NCI-H526 (cell line): Measurements from ENCODE around the gene DEDD2.
A peak's percentile ranks its signal among the peaks of the same experiment; 100 is the strongest.

Source experiments
- DNase-seq, 2 experiments: peaks; one replicate each; lab custom pipeline; 2025; lab: John Stamatoyannopoulos, UW

The DEDD2 gene

DNA sequence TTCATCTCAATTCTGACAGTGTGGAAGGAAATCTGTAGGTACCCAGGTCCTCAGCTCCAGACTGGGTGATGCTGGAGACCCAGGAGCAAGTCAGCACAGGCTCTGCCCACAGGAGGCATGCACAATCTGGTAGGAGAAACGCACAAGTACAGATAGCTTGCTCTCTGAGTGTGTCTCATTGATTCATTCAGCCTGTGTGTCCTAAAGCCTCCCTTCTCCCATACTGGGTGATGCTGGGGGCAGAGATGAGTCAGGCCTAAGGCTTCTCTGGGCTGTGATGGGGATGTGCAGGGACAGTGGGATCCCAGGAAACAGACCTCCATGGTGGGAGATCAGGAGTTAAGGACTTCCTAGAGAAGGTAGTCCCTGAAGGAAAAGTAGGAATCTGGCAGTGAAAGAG, 9.4 kb upstream of the DEDD2 start:
- no peak for DNase-seq

DNA sequence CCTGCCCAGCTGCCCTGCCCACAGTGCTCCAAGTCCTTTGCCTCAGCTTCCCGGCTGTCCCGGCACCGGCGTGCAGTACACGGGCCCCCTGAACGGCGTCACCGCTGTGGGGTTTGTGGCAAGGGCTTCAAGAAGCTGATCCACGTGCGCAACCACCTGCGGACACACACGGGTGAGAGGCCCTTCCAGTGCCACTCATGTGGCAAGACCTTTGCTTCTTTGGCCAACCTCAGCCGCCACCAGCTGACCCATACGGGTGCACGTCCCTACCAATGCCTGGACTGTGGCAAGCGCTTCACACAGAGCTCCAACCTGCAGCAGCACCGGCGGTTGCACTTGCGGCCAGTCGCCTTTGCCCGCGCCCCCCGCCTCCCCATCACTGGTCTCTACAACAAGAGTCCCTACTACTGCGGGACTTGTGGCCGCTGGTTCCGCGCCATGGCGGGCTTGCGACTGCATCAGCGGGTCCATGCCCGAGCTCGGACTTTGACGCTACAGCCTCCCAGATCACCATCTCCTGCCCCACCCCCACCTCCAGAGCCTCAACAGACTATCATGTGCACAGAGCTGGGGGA, 8.3 kb upstream of the DEDD2 start:
- DNase-seq: no peak

DNA sequence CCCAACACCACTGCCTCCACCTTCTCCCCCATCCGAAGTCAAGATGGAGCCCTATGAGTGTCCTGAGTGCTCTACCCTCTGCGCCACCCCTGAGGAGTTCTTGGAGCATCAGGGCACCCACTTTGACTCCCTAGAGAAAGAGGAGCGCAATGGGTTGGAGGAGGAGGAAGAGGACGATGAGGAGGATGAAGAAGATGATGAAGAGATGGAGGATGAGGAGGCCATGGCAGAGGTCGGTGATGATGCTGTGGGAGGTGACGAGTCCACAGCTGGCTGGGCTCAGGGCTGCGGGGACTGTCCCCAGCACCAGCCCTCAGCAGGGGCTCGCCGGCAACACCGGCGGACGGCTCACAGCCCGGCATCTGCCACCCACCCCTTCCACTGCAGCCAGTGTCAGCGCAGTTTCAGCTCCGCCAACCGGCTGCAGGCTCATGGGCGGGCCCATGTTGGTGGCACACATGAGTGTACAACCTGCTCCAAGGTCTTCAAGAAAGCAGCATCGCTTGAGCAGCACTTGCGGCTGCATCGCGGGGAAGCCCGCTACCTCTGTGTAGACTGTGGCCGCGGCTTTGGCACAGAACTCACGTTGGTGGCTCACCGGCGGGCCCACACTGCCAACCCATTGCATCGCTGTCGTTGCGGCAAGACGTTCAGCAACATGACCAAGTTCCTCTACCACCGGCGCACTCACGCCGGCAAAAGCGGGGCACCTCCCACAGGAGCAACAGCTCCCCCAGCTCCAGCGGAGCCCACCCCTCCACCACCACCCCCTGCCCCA, 7.7 kb upstream of the DEDD2 start:
- no peak for DNase-seq

DNA sequence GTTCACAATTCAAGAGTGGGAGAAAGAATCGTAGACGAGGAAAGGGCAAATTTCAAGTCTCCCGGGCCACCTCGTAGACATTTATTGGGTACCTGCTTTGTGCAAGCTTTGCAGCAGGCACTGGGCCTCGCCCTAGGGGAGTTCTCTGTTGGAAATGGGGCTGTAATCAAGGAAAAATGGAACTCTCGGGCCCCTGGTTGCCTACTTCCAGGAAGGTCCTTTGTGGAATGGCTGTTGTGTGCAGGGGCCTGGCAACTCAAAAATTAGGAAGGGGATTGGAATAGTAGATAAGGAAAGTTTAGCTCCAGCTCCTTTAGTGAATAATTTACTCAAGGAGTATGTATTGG, 3.2 kb upstream of the DEDD2 start:
- DNase-seq: no peak

DNA sequence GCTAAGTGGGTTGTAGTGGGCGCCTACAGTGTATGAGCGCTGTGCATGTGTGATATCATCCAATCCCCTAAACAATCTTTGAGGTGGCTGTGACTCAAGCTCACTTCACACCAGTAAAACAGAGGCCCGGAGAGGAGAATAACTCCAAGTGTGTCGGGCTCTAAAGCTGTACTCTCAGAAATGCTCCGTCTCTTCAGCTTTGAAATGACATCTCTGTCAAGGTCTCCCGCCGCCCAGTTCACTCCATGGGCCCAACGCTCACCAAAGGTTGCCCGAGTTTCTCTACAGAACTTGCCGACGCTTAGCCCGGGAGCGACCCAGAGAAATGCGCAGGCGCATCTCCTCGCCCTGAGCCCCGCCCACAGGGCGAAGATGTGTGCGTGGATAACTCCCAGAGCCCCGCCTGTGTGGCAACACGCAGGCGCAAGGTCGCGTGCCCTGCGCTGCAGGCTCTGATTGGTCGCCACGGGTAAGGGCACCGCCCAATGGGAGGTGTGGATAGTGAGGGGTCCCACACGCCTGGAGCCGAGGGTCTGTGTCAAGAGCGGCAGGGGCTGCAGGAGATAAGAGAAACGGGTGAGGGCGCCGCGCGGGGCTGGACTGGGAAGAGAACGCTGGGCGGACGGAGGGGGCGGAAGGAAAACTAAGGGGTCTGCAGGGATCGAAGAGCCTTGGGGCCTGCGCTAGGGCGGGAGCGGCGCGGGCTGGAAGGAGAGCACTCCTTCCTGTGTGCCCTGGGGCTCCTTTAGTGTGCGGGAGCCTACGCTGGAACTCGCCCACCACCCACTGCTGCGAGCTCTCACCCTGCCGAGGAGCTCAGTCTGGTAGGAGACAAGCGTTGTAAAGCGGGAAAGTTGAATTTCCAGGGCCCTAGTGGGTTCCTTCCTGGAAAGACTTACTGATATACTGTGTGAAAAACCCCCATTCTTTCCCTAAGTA, 2.6 kb upstream of the DEDD2 start, which contains the start of gene ZNF526:
TSS of gene ZNF526 (plus strand) at position 501 of the 939 bp plus-strand sequence. CDS start 4,092 bp downstream, outside the sequence.
- peak; percentile 96 to 99 for DNase-seq

DNA sequence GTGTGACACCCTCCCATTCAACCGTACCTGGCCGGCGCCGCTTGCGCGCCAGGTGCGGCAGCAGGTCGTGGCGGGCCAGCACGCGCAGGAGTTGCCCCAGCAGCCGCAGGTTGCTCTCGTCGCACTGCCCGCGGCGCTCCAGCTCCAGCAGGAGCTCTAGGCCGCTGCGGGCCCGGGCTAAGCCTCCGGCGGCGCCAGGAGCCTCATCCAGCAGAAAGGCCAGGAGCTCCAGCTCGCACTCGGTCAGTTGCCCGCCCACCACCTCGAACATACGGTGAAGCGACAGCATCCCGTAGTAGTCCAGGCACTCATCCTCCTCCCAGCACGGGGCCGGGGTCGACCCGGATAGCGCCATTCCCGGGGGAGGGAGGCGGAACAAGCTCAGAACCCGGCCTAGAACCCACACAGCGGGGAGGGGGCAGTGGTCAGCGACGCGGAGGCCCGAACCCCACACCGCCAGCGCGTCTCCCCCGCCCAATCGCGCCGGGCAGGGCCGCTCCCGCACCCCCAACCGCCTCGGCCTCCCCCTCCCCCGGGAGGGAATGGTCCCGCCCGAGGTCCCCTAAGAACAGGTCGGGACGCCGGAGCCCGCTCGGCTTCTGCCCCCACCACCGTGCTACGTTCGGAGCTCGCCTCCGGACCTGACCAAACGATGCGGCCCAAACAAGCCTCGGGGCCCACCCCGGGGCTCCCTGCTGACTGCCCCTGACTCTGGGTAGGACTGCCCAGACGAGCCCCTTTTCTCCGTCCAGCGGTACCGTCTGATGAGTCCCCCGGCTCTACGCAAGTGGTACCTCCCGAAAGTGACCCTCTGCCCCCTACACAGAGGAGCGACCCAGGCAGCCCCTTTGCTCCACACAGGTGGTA, 591 bp downstream of the DEDD2 start:
- peak; percentile 65 to 87 for DNase-seq

DNA sequence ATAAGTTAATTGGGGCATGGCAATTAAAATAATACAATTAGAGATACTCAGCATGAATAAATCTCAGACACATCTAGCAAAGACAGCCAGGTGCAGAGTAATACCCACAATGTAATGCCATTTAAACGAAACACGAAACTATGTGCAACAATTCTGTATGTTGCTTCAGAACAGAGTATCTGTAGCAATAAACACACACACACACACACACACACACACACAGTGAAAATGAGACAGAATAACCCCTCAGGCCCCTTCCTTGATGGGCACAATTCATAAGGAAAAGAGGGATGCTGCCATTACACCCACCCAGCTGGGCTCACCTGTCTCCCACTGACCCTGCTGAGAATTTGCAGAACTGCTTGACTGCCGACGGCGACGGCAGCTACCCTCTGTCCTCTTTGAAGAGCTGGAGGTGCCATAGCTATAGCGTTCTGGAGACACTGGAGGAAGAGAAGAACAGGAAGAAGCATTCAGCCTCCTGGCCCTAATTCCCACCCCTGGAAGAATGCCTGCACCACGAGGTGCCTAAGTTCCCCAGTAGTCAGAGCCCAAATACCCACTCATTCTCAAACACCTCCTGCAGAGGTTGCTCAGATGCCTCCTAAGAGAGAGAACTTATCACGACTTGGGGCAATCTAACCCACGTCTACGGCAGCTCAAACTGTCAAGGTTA, 2.5 kb downstream of the DEDD2 start:
- no peak for DNase-seq

DNA sequence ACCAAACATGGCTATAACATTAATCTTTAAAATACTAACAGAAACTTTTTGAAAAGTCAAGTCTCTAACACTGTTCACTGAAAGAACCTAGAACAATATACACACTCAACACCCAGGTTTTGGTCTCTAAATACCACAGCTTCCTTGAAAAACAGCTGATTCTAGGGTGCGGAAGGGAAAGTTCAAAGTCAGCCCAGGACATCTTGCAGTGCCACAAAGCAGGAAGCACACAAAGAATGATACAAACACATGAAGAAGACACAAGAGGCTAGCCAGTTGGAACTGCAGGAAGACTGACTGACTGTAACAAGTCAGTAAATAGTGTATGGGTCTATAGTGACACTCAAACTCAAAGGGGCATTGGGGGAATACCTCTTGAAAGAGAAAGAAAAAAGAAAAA, 4.6 kb downstream of the DEDD2 start:
- no peak for DNase-seq

DNA sequence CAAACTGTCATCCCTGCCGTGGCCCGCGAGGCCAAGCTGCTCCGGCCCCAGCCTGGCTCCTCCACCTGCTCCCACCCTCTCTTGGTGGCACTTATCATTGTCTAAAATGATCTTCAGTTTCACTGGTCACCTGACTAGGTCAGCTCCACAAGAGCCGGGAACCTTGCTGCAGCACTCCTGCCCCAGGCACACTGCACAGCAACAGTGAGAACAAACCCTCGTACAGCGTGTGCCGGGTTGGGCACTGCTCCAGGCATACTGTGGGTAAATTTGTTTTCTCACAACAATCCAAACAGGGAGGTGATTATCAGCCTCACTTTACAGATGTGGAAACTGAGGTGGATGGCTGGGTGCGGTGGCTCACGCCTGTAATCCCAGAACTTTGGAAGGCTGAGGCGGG, 8.9 kb downstream of the DEDD2 start:
- no peak for DNase-seq

DNA sequence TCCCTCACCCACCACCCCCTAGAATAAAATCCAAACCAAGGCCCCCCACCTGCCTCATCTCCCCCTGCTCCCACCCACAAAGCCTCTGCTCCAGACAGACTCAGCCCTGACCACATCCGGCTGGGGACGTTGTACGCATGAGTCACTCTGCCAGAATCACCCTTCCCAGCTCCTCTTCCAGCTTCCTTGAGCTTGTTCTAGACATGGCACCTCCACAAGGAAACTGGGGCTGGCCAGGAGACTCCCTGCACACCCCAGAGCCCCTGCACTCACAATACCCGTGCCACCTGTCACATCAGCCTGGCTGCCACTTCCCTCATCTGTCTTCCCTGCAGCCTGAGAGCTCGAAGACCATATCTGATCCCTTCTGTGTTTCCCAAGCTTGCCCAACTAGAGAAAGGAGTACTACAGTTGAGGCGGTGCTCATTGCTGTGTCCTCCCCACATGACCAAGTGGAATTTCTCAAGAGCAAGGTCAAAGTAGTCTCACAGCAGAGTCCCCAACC, 9.7 kb downstream of the DEDD2 start:
- DNase-seq: no peak

DNA sequence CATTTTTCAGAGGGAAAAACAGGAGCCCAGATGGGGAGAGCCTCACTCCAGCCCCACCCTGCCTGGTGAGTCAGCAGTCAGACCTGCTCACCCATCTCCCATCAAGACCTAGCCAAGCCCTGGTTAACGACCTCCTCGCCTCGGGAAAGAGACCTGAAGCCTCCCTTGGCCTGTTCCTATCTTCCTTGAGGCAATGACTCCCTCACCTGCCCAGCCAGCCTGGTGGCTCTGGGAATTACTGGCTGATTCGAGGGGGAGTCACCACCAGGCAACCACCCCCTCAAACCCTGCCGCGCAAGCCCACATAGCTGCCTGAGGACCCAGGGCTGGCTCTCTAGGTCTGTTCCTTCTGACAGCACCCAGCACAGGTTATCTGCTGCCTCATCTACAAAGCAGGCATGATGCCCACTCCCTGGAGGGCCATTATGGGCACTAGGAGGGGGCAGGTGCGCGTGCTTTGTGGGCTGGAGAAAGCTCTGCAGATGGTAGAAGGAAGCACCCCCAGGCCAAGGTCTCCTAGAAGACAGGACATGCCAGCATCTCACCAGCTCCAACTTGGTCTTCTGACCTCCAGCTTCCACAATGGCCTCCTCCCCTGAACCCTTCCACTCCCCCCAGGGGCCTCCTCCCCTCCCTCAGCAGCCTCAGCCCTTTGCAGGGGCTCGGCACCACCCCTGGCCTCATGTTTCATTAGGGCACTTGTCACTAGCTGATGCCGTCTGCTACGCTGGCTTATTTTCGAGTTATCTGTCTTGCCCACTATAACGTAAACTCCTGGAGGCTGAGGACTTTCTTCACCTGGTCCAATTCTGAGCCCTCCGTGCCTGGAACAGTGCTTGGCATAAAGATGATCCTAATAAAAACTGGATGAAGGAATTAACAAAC, 10.4 kb downstream of the DEDD2 start:
- no peak for DNase-seq

DNA sequence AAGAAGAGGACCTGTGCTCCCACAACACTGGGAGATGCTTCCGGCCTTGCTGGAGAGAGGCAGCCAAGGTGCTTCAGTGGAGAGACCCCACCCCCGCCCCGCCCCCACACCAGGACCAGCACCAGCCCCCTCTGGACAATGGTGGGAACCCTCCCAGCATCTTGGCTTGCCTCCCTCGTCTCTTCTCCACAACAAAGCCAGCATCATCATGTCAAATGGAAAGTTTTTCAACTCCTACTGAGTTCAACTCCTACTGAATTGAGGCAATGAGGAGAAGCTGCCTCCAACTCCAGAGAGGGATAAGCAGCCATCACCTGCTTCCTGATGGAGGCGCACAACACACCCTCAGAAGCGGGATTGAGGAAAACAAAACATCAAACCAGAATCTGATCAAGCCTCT, 12.8 kb downstream of the DEDD2 start:
- no peak for DNase-seq

DNA sequence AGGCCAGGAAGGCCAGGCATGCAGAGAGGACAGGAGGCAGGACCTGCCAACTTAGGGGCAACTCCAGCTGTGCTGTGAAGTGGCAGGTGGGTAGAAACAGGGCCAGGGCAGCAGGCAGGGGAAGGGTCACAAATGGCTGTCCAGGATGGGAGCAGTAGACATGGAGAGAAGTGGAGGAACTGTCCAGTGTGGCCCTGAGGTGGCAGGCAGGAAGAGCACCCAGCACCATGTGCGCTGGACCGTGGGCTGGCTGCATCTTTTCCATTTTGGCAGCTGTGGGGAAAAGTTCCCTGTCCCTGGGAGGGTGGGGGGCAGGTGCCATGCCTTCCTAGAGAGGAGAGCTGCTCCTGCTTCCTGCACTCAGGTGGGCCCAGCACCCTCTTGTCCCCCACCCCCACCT, 13.8 kb downstream of the DEDD2 start:
- no peak for DNase-seq

DNA sequence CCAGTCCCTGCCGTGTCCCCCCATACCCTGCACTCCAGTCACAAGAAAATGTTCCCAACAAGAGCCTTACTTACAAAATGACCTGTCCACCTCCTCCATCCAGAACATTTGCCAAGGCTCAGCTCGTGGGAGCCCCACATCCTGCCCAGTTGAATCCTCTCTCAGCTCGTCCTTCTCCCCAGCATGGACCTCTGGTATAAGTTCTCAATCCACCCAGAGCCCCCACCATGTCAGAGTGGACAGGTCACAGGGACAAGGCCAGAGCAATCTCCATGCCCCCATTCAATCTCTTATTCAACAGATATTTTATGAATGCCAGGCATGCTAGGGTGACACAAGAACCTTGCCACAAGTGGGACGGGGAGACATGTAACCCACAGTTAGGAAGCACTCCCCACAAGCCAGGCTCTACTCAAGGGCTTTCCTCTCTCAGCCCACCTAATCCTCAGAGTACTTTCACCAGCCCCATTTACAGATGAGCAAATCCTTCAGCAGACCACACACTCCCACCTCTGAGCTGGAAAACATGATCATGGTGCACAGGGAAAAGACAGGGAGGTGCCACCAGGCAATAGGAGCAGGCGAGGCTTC, 15.1 kb downstream of the DEDD2 start:
- DNase-seq: no peak

DNA sequence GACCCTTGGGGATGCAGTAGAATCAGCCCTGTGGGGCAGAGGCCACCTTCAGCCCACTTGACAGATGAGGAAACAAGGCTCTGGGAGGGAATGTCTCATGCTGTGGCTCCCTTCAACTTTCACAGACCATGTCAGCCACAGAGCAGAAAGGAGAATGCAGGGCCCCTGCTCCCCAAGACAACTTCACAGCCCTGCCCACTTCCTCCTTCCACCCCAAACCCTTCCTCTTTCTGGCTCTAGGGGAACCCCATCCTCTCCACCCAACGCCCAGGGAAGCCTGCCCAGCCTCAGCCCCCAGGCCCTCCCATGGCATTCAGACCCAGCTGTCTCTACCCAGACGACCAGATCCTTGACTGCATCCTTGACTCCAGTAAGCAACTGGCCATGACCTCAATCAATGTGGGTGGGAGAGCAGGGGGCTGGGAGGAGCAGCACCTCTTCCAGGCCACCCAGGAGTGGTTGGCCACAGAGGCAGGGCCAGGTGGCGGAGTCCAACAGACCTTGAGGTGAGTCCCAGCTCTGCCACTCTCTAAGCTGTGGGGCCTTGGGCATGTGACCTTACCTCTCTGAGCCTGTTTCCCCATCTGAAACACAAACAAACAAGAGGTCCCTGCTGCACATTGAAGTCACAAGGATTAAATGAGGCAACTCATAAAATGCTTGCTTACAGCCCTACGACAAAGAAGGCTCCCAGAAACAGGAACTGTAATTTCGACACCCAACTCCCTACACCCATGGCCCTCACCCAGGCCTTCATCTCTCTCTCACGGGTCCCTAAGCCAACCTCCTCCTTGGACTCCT, 15.8 kb downstream of the DEDD2 start:
- no peak for DNase-seq

DNA sequence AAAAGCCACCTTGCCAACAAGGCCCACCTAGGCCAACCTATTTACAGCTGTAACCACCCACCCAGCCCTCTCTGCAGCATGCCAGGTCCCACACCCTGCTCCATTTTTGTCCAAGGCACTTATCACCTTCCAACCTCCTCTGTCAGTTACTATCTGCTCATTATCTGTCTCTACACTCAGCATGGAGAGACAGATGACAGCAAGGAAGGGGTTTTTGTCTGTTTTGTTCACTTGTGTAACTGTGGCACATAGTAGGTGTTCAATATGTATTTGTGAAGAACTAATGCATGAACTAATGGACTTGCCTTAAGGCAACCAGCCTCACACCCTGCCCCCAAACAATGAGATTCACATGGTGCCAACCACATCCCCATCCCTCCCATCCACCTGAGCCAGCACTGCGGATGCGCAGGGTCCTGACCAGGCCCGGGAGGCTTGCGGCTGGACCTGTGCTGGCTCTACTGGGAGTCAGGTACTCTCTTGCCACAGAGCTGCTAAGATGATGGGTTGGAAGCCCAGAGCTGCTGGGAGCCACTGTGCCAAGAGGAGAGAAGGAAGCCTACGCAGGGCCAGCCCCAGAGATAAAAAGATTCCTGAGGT, 17.3 kb downstream of the DEDD2 start:
- no peak for DNase-seq

DNA sequence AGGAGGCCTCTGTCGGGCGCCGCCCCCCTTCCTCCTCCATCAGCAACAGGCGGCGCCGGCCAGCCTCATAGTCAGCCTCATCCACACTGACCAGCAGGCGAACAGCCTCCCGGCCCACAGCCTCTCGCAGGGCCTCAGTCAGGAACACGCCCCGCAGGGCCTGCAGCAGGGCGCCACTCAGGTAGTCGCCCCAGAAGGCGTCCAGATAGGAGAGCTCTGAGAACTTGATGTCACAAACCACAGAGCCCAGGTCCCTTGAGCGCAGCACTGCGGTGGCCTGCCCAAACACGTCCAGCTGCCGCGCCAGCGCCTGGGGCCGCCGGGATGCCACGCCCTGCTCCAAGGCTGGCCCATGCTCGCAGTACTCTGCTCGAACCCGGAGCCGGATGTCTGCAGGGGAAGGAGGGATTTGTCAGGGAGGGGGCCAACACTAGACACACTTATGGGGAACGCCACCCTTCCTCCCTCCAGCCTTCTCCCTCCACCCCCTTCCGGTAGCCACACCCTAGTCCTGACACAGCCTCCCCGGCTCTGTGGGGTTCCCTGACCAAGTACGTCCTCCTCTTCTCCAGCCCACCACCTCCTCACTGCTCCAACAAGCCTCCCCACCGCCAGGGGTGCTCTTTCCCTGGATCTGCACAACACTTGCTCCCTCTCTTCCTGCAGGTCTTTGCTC, 17.9 kb downstream of the DEDD2 start:
- DNase-seq: peak in 1 of 2 experiments; percentile 70
